Measurements from ENCODE around the gene CCNL2. TPM values are rescaled to one million over a fixed set of nuclear protein-coding genes. Genes with fewer than 3 reads are reported as not detected.

CCNL2 gene
- total and polyA plus RNA-seq, 2 of the 13 experiments (the other 11 are each of a cell fraction or from before 2014, with no cell fraction given): 105 to 340 TPM

DNA sequence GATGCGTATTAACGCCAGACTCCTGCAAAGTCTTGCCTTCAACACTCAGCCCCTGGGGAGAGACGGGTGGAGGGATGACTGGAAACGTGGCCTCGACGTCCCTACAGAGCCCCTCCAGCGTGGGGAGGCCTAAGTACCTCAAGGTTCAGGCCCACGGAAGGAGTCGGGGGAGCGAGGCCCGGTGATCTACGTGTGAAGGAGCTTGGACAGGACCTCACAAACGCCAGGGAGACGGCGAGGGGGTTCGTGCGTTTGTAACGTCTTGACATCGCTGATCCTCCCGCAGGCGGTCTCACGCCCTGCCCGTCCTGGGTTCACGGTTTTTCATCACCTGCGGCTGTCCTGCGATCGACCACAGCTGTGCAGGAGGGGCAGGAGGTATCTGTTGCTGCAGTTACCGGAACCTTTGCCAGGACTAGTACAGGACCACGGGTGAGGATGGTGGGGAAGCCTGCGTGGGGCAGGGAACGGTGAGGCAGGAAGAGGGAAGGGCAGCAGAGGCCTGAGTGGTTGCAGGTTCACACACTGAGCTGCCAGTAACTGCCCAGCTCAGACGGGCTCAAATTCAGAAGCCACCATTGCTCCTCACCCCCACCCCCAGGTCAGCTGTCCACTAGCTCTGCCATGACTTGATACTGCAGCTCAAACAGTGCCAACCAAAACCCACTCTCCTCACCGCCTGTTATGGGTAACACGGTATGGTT, 889 bp upstream of the CCNL2 start (continued):
- TF ChIP-seq HDAC6 (IDR thresholded peaks at IDR 0.05; ENCODE audit: low read depth, low read length) (no peak), SCMH1 (CRISPR knock-in tag; IDR thresholded peaks at IDR 0.05; ENCODE audit: borderline replicate concordance) (no peak), BRCA1 (CRISPR knock-in tag; IDR thresholded peaks at IDR 0.05) (no peak), ZNF788 (CRISPR knock-in tag; IDR thresholded peaks at IDR 0.05; ENCODE audit: borderline replicate concordance) (no peak), MIXL1 (CRISPR knock-in tag; IDR thresholded peaks at IDR 0.05) (no peak), MAZ (IDR thresholded peaks at IDR 0.05; ENCODE audit: borderline replicate concordance, low read depth, low read length) (no peak), MAZ (CRISPR knock-in tag; IDR thresholded peaks at IDR 0.05; ENCODE audit: low read depth) (no peak), KLF15 (CRISPR knock-in tag; IDR thresholded peaks at IDR 0.05; ENCODE audit: borderline replicate concordance) (no peak), TBX3 (IDR thresholded peaks at IDR 0.05; ENCODE audit: borderline replicate concordance) (no peak), ZNF326 (CRISPR knock-in tag; IDR thresholded peaks at IDR 0.05; ENCODE audit: borderline replicate concordance) (no peak), ZSCAN30 (CRISPR knock-in tag; IDR thresholded peaks at IDR 0.05) (no peak), ZNF543 (CRISPR knock-in tag; IDR thresholded peaks at IDR 0.05) (no peak), ZNF709 (CRISPR knock-in tag; IDR thresholded peaks at IDR 0.05) (no peak; the same call in 1 of the 2 replicates), KMT2A (CRISPR knock-in tag; IDR thresholded peaks at IDR 0.05) (no peak), ONECUT2 (CRISPR knock-in tag; IDR thresholded peaks at IDR 0.05) (no peak), PAWR (CRISPR knock-in tag; IDR thresholded peaks at IDR 0.05; ENCODE audit: borderline replicate concordance) (no peak), ZNF850 (CRISPR knock-in tag; conservative IDR thresholded peaks at IDR 0.05) (no peak; the same call in 1 of the 2 replicates), NCOA2 (CRISPR knock-in tag; IDR thresholded peaks at IDR 0.05) (no peak), RBFOX2 (IDR thresholded peaks at IDR 0.05; ENCODE audit: low read depth, low read length) (no peak), ZFAT (CRISPR knock-in tag; conservative IDR thresholded peaks at IDR 0.05) (no peak)
- TF ChIP-seq, protein P1, sequence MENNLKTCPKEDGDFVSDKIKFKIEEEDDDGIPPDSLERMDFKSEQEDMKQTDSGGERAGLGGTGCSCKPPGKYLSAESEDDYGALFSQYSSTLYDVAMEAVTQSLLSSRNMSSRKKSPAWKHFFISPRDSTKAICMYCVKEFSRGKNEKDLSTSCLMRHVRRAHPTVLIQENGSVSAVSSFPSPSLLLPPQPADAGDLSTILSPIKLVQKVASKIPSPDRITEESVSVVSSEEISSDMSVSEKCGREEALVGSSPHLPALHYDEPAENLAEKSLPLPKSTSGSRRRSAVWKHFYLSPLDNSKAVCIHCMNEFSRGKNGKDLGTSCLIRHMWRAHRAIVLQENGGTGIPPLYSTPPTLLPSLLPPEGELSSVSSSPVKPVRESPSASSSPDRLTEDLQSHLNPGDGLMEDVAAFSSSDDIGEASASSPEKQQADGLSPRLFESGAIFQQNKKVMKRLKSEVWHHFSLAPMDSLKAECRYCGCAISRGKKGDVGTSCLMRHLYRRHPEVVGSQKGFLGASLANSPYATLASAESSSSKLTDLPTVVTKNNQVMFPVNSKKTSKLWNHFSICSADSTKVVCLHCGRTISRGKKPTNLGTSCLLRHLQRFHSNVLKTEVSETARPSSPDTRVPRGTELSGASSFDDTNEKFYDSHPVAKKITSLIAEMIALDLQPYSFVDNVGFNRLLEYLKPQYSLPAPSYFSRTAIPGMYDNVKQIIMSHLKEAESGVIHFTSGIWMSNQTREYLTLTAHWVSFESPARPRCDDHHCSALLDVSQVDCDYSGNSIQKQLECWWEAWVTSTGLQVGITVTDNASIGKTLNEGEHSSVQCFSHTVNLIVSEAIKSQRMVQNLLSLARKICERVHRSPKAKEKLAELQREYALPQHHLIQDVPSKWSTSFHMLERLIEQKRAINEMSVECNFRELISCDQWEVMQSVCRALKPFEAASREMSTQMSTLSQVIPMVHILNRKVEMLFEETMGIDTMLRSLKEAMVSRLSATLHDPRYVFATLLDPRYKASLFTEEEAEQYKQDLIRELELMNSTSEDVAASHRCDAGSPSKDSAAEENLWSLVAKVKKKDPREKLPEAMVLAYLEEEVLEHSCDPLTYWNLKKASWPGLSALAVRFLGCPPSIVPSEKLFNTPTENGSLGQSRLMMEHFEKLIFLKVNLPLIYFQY (CRISPR knock-in tag; IDR thresholded peaks at IDR 0.05; ENCODE audit: borderline replicate concordance): no peak
- TF ChIP-seq, protein P2, sequence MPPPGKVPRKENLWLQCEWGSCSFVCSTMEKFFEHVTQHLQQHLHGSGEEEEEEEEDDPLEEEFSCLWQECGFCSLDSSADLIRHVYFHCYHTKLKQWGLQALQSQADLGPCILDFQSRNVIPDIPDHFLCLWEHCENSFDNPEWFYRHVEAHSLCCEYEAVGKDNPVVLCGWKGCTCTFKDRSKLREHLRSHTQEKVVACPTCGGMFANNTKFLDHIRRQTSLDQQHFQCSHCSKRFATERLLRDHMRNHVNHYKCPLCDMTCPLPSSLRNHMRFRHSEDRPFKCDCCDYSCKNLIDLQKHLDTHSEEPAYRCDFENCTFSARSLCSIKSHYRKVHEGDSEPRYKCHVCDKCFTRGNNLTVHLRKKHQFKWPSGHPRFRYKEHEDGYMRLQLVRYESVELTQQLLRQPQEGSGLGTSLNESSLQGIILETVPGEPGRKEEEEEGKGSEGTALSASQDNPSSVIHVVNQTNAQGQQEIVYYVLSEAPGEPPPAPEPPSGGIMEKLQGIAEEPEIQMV (CRISPR knock-in tag; IDR thresholded peaks at IDR 0.05; ENCODE audit: low read depth): no peak
- TF ChIP-seq, protein P3, sequence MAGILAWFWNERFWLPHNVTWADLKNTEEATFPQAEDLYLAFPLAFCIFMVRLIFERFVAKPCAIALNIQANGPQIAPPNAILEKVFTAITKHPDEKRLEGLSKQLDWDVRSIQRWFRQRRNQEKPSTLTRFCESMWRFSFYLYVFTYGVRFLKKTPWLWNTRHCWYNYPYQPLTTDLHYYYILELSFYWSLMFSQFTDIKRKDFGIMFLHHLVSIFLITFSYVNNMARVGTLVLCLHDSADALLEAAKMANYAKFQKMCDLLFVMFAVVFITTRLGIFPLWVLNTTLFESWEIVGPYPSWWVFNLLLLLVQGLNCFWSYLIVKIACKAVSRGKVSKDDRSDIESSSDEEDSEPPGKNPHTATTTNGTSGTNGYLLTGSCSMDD (CRISPR knock-in tag; IDR thresholded peaks at IDR 0.05): no peak
- TF ChIP-seq, protein P4, sequence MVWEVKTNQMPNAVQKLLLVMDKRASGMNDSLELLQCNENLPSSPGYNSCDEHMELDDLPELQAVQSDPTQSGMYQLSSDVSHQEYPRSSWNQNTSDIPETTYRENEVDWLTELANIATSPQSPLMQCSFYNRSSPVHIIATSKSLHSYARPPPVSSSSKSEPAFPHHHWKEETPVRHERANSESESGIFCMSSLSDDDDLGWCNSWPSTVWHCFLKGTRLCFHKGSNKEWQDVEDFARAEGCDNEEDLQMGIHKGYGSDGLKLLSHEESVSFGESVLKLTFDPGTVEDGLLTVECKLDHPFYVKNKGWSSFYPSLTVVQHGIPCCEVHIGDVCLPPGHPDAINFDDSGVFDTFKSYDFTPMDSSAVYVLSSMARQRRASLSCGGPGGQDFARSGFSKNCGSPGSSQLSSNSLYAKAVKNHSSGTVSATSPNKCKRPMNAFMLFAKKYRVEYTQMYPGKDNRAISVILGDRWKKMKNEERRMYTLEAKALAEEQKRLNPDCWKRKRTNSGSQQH (CRISPR knock-in tag; IDR thresholded peaks at IDR 0.05; ENCODE audit: low read depth): no peak
